HG03520 (cell line): ENCODE results near the gene HOXA10.

ENCODE experiments used
- ATAC-seq: cut with Tn5 transposase; IDR thresholded peaks from one replicate; pipeline ENCODE4 v1.9.1; 2021; ENCODE audit warnings: mild to moderate bottlenecking, moderate library complexity; ENCODE audit not compliant: unreplicated experiment

HOXA10 gene

DNA sequence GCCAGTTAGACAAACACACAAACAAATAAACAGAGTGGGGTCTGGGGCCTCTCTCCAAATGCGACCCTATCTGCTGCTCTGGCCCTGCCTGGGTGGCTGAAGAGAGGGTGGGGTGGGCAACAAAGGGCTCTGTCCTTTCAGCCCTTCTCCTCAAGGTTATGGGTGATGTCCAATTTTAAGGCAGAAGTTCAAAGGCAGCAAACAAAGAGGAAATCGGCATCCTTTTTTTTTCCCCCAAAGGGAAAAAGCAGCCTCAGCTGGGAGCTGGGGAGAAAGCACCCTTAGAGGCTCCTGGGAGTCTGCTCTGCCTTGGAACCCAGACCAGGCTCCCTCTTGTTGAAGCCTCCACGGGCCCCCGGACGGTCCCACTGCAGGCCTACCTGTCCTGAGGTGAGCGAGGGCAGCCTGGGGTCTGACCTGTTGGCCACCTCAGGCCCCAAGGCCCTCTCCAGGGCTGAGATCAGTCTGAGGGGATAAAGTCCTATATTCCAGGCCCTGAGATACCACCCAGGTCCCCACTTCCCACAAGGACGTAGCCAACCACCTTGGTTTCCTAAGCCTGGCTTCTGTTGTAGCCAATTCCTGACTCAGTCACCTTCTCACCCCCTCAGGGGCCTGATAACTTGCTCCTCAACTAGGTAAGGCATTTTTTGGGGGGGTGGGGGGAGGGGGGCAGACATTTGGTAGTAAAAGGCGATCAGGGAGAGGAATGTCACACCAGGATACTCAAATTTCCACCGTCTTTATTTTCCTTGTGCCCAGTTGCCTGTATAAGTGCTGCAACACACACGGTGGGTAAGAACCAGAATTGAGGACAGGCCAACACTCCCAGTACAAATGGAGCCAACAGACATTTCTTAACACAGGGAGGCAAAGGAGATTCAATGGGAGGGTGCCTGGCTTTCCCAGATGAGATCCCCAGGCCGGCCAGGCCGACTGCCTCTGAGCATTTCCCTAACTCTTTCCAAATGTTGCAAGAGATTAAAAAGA is 6.6 kb upstream of the HOXA10 start:
- ATAC-seq = no peak

DNA sequence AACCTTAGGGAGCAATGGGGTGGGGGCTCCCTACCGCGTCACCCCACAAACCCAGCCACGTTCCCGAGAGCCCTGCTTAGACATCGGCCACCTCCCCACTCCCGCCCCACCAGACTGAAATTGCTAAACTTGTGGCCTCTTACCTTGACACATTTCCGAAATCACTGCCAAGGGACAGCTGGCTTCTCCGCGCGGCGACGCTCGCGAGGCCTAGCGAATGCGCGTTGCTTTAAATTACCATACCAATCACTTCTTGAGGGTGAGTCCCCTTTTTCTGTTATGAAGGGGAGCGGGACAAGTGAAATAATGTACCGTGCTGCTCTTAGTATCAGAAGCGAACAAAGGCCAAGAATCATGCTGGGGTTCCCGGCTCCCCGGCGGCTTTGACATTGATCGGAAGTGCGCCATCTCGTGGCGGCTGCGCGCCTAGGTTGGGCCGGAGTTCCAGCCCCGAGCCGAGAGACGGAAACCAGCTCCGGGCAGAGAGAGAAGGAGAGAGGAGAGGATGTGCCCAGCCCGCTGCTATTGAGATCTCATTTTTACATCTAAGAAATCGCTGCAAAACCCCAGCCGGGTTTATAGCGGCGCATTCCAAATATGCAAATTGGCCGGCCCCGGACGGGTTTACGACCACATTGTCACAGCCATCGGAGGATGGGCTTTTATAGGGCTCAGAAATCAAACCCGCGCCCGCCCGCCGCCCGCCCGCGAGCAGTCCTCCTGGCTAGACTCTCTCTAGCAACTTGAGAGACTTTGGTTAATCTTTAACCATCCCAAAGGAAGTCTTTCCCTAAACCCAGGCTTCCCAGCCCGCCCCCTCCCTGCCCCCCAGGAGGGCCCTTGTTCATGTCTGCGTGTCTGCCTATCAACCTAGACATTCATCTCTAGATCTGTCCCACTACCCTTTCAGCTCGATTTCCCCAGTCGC is 5.6 kb upstream of the HOXA10 start:
- ATAC-seq = no peak

DNA sequence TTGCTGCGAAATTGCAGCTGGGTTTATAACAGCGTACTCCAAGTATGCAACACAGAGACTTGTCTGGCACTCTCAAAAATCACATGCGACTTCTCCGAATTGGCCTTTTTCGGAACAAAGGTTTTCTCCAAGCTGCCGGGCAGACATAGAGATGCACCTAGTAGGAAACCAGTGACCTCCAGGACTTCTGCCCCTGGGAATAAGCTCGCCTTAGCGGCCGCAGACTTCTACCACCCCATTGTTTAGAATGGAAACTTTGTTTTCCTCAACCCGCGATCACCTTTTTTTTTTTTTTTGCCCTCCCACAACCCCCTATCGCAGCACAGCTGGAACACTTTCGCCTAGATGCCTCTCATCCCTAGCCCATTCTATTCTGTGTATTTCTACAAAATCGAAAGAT is 4.9 kb upstream of the HOXA10 start:
- no peak for ATAC-seq

DNA sequence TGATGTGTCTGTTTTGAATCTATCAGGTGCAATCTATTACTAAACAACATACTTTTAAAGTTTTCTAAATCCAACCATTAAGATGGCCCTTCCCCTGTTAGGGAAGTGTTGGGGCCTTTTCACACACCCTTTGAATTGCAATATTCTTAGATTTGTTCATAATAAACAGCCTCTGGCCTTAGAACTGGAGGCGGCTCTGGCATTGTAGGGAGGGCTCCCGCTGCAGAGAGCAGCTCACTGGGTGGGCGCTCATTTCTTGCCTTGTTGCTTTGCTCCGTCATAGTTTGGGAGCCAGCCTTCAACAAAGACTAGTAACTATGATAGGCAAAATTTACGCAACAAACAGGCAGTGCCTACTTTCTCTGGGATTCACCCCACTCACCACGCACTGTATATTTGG is 4.2 kb upstream of the HOXA10 start:
- no peak for ATAC-seq

DNA sequence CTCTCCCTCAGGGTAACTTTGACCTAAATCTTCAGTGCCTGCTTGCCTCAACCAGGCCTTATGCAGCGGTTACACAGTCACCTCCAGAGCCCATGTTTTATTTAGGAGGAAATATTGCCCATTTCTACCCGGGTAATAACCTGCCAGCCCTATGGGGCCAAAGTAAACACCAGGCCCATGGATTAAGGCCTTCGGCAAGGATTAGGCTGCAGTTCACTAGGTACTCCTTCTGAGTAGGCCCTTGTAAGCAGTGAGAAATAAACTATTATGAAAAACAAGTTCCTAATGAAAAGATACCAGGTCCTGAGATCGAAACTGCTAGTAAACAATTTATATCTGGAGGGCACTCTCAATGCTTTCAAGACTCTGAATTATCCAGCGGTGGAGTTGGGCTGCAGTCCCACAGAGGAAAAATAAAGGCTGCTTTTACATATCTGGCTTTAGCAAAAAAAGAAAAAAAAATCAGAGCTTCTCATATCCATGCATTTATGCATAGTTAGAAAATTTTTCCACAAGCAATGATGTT is 3.7 kb upstream of the HOXA10 start:
- no peak for ATAC-seq

DNA sequence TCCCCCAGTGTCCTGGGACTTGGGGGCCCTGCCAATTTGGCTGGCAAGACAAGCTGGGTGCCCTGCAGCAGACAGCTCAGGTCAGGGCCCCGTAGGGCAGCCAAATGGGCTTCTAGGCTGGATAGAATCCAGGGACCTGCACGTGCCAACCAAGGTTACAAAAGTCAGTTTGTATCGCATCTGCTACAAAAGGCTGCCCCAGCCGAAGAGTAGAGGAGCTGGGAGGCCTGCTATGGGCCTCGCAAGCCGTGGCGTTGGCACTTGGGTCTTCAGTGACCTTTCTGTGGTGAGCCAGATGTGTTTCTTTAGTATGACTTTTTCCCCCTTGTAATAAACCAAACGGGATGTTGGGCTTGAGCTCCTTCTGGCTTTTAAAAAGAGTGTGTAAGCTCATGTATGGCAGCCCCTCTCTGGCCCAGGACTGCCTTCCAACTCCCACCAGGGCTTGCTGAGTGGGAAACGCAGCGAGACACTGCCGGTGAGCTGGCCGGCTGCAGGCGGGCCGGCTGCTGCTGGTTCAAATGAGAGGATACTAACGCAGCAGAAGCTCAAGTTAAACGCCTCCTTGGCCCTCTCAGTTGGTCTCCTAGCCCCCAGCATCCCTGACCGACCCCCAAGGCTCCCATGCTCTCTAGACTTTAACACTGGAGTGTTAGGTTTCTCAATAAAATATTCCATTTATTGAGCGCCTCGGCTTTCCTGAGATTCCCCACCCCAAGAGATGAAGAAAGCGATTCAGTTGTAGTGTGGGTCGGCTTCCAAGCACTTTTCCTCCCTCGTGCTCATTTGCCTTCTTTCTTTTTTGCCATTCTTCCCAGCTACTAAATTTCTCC is 3.1 kb upstream of the HOXA10 start:
- no peak for ATAC-seq

DNA sequence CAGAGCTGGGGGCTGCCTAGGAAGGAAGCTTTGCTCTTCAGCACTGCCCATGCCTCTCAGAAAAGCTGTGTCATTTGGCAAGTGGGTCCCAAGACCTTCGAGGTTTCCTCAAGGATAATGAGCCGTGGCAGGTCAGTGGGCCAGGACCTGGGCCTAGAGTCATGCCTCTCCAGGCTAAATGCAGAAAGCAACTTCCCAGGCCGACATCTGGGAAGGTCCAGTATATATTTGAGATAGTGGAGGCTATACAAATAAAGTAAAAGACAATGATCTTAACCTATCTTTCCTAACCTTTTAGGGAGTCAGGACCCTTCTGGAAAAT is 2.4 kb upstream of the HOXA10 start:
- no peak for ATAC-seq

DNA sequence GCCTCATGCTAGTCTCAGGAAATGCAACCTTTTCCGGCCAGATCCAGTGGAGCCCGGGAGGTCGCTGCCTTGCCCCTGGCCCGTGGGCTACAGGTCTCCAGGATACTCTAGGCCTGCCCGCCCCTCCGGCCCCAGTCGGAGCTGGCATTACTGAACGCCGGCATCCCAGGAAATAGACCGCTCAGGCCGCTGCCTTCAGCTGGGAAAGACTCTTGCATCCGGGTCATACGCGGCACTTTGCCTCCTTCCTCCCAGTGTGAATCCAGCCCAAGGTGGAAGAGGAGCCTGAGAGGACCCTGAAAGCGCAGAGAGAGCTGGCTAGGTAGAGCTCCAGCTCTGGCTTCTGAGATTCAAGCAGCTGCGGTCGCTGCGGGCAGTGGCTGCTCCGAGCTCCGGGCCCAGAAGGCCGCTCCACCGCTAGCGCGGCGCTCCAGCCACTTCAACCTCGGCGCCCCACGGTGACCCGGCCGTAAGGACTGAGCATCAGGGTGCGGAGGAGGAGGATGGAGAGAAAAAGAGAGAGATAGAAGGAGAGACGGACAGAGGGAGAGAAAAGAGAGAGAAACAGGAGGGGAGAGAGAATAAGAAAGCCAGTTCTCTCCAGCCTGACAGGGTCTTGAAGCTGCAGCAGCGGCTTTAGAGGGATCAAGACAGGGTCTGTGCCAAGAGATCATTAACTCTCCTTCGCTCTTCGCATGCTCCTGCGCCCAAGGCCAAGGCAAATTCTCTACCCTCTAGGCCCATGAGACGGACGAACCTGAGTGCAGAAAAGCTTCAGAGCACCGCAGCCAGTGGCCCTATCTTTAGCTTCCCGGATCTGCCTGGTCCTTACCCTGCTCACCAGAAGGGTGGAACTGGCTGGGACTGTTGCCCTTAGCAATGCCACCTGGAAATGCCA is 1.8 kb upstream of the HOXA10 start:
- ATAC-seq = no peak

DNA sequence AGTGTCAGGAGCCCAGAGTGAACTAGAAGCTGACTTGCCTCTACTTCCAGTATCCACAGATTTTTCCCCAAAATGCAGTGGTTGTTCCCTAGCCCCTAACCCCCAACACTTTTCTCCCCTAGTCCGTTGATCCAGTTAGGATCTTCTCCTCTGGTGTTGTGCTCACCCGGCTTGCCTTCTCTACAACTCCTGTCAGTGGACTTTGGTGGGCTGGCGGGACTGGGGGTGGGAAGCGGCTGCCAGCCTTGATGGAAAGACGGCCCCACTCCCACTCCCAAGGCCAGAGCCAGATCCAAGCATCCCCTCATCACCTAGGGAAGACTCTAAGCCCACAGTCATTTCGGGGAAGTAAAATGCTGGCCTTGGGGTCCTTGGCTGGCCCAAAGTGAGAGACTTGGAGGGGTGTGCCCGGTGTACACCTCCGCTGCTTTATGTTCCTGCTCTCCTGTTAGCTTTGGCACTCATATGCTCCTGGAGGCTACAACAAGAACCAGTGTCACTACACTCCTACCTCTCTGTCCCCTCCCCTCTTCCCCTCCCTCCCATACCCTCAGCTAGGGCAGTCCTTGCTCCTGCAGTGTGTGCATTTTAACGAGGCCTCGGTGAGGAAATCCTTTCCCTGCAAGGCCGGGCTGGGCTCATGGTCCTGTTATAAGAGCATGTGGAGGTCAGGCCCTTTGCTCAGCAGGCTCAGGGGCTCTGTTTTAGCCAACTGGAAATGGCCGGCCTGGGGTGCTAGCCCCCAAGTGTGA is 930 bp upstream of the HOXA10 start:
- no peak for ATAC-seq

DNA sequence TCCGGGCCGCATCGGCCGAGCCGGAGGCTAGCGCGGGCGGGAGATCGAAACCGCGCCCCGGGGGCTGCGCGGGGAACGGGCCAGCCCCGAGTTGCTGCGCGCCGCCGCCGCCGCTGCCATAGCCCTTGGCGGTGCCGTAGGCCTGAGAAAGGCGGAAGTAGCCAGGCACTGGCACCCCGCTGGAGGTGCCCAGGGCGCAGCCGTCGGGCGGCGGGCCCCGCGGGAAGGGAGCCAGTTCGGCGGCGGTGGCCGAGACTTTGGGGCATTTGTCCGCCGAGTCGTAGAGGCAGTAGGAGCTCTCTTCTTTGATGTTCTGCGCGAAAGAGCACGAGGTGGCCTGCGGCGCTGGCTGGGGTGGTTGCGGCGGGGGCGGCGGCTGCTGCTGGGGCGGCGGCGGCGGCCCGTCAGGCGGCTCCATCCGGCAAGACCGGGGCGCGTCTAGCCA is 587 bp downstream of the HOXA10 start:
- no peak for ATAC-seq

DNA sequence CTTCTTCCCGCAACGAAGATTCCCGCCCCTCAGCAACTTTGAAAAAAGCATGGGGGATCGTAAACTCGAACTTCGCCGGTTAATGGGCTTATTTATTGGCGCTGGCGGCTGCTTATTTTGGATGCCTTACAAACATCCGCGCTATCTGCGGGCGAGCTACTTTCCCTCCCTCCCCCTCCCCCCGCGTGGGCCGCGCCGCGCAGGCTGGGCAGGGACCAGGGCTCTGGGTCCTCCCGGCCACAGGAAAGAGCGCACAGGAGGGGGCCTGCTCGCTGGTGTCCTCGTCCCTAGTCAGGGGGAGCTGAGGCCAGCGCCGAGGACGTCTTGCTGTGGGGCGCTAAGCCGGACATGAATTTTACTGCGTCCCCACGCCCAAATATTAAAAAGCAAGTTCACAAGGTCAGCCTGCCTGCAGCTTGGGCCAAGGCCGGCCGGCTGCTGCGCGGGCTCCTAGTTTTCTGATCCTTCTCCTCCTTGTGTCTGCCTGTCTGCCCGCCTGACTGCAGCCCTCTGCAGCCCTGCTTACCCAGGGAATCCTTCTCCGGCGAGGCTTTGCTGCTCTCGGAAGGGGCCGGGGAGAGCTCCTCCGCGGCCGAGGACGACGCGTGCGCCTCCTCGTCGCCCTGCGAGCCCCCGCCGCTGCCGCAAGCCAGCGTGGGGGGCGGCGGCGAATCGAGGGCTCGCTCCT is 1.2 kb downstream of the HOXA10 start:
- ATAC-seq = no peak

DNA sequence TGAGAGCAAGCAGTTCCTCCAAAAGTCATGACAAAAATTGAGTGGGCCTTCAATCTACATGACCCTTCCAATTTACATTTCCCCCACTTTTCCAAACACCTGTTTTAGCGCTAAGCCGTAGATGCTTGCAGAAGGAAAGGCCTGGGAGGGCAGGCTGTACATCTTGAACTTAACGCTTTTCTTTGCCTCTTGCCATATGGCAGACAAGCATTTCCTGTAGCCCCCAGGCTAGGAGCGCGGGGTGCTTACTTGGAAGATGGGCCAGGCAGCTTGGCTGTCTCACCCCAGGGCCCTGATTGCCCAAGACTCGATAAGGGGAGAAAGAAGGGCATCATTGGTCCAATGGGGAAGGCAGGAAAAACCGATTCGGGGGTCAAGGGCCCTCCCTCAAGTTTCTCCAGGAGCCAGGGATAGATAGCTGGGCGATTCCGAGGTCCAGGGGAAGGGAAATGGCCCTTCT is 1.8 kb downstream of the HOXA10 start:
- no peak for ATAC-seq

DNA sequence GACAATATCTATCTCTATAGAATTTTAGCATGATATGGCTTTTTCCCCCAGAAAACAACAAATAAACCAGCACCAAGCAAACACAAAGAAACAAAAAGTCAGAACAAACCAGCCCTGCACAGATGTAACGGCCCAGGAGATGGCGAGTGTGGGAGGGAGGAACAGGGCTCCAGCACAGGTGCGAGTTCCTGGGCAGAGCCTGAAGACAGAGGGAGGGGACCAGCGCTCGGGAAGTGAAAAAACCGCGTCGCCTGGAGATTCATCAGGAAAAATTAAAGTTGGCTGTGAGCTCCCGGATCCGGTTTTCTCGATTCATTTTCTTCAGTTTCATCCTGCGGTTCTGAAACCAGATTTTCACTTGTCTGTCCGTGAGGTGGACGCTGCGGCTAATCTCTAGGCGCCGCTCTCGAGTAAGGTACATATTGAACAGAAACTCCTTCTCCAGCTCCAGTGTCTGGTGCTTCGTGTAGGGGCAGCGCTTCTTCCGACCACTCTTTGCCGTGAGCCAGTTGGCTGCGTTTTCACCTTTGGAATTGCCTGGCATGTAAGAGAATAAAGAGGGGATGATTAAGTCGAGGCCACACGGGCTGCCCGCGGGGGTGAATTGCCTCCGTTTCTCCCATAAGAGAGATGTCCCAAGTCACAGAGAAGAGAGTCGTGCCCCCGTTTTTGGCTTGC is 2.3 kb downstream of the HOXA10 start:
- ATAC-seq = no peak

DNA sequence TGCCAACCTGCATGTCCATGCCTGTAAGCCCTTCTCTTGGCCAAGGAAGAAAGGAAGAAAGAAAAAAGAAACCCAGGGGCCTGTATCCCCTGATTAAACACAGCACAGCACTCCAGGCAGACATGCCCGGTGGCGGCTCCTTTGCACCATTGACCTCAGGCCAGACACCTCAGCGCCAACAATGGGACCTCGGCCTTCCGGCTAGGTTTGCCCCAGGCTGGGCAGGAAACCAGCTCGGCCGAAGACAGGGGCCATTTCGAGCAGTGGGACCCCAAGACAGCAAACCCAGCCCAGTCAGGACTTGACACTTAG is 2.8 kb downstream of the HOXA10 start:
- ATAC-seq = no peak

DNA sequence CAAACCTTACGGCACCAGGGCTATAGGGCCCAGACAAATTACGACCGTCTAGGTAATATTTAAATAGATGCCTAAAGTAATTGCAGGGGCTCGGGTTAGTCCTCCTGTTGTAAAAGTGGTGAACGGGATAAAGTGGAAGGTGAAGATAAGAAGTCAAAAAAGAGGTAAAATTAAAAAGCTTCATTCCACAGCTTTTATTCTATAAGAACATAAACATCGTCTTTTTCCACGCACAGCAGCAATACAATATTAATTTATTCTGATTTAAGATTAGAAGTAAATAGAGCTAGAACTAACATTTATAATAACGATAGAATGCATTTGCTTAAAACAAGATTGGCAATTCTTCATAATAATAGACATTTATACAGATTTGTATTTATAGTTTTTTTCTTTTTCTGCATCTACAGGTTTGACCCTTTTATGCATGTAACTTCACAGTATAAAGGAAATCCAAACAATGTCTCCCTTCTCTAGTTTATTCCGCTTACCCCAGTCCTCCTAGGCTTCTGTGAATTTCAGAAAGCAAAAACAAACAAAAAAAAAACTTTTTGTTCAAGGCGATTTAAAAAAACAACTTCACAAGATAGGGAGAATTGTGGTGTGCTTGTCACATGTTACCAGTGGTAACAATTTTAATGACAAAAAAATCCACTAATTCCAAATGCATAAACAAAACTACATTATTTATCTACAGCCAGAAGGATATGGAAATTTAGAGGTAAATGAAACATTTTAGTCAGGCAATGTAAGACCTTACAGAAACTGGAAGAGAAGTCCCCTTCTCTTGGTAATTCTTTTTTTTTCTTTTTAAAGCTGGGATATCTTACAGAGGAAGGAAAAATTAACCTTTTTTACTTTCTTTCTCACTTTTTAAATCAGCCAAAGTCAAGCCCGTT is 3.4 kb downstream of the HOXA10 start:
- ATAC-seq = no peak

DNA sequence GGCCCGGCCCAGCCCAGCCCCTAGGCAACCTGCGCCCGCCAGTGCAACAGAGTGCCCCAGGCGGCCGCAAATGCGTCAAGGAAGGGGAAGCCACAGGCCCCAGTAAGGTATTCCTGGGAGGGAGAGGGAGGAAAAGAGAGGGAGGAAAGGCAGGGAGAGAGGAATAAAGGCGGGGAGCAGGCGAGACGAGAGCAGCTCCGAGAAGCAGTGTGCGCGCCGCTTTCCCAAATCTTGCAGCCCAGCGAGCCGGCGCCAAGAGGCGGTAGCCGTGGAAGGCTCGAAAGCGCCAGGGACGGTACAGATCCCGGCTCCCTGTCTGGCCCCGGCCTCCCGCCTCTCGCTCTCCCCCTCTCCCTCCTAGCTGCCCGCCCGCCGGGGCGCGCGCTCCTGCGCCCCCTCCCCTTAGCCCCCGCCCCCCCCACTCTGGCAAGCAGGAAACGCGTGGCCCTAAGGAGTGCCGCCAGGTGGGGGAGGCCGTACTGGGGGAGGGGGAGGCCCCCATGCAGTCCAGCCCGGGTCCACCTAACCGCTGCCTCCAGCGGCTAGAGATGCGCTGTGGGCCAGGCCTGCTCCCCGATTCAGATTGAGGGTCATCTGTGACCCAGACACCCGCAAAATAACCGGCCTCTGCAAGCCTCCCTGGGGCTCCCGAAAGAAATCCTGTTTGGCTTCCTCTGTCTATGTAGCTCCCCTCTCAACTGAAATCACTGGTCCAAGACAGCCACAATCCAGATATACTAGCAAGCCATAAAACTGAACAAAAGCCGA is 4.3 kb downstream of the HOXA10 start:
- no peak for ATAC-seq
